Stomach smooth muscle (tissue), 2 donors: ENCODE results near the gene PSEN1.

ENCODE experiments used
- H3K27ac ChIP-seq: one replicate; pipeline ENCODE4 v1.7.0; 2013; ENCODE audit warnings: mild to moderate bottlenecking, low read length, inconsistent platforms
- H3K27me3 ChIP-seq, 2 donors: one replicate each; pipeline ENCODE4 v1.7.0; 2013; ENCODE audit warnings: low read length in 2 of 2; ENCODE audit not compliant: insufficient read depth in 2 of 2, control insufficient read depth in 1 of 2
- H3K36me3 ChIP-seq, 2 donors: one replicate each; pipeline ENCODE4 v1.7.0; 2013; ENCODE audit warnings: low read length in 2 of 2; ENCODE audit not compliant: control insufficient read depth in 2 of 2, insufficient read depth in 2 of 2
- H3K4me1 ChIP-seq: one replicate; pipeline ENCODE4 v1.7.0; 2013; ENCODE audit warnings: low read length; ENCODE audit not compliant: control insufficient read depth, insufficient read depth
- H3K4me3 ChIP-seq, 2 donors: one replicate each; pipeline ENCODE4 v1.7.0; 2013; ENCODE audit warnings: low read length in 2 of 2
- H3K9ac ChIP-seq, 2 donors: one replicate each; pipeline ENCODE4 v1.7.0; 2013; ENCODE audit warnings: low read length in 2 of 2, mild to moderate bottlenecking in 1 of 2
- H3K9me3 ChIP-seq, 2 donors: one replicate each; pipeline ENCODE4 v1.7.0; 2013; ENCODE audit warnings: low read length in 2 of 2; ENCODE audit not compliant: control insufficient read depth in 2 of 2
- donor health status: healthy.
- donor health status: Pancreatic carcinoma.

PSEN1 gene

DNA sequence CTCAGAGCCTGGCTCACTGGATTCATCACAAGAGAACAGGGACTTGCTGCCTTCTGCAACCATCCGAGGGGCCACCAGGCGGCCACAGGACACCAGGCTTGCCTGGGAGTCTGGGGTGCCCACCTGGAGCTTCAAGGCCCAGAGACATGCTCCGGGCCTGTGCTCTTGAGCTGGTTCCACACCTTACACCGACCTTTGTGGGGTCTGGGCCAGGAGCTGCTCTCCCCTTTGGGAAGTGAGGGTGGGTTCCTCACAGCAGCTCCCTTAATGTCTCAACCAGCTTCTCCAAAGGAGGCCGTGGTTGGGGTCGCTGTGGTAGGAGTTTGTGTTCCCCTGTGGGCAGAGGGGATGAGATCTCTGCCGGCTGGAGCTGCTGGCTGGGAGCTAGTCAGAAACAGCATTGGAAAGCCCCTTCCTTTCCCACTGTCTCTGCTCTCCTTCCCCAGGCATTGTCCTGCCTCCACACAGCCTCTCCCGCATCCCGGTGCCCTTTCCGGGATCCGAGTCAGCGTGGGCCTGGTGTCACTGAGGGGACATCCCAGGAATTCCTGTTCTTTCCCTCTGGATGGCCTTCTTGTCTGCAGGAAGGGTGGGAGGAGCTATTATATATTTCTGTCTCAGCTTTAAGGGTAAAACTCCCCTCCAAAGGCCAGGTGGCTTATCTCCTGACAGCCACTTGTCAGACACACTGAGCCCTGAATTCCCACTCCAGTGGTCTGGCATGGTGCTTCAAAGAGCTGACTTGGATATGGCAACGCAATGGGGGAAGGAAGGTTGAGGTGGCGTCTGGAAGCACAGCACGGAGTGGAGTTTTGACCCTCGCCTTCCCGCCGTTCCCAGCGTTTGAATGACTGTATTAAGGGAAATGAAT is 95.9 kb downstream of the PSEN1 start:
- no peak overlapping the region for H3K27ac ChIP-seq
- peaks cover 0 to 2% of the 10 kb centered on the region in 2 donors for H3K27me3 ChIP-seq

DNA sequence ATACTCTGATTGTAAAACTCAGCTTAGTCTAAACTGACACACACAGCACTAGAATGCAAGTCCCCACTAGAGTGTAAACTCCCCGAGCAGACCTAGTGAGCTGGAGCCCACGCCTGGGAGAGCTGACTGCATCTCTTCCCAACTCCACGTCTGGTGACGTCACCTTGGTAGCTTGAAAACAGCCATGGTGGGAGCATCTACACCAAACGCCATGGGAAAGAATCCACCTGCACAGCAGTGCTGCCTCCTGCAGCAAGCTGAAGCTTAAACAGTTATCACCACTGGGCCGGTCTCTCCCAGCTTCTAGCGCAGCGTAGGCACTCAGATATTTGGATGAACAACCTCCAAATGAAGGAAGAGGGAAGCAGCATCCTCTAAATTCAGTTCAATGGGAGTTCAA is 96.7 kb downstream of the PSEN1 start:
- H3K9me3 ChIP-seq, result no peaks in the 10 kb centered on the region
- no peak overlapping the region for H3K27ac ChIP-seq
- H3K36me3 ChIP-seq, result no peaks in the 10 kb centered on the region
- peaks cover 36% of the 10 kb centered on the region for H3K4me1 ChIP-seq
- peaks cover 2 to 4% of the 10 kb centered on the region in 2 donors for H3K27me3 ChIP-seq
- no peak overlapping the region for H3K4me3 ChIP-seq
- H3K9ac ChIP-seq, result no peak overlapping the region

More for the DNA sequence above, 95.9 kb downstream of the PSEN1 start:
- Histone ChIP-seq H3K9me3 (no peaks in the 10 kb centered on the region), H3K4me3 (no peak overlapping the region), H3K36me3 (no peaks in the 10 kb centered on the region), H3K9ac (no peak overlapping the region), H3K4me1 (peaks cover 33% of the 10 kb centered on the region)

DNA sequence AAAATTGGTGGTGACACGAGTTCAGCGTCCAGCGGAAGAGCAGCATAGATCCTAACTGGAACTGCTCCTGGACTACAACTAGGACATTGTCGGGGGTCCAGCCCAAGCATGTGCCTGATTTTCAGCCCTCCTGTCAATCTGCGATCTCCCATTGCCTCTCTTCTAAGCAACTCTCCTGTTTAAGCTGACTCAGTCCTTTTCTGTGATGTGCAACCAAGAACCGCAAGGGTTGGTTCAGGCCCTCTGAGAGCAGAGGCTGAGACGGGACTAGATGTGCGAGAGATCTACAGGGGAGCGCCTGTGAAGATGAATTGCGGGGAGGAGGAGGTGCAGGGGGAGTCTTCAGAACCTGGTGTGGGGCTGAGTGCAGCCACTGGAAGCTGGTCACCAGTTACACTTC is 97.3 kb downstream of the PSEN1 start:
- no peaks in the 10 kb centered on the region for H3K36me3 ChIP-seq
- H3K9me3 ChIP-seq, result no peaks in the 10 kb centered on the region
- no peak overlapping the region for H3K9ac ChIP-seq
- H3K4me1 ChIP-seq, result peaks cover 36% of the 10 kb centered on the region
- H3K4me3 ChIP-seq, result no peak overlapping the region
- H3K27me3 ChIP-seq, result peaks cover 2 to 4% of the 10 kb centered on the region in 2 donors
- H3K27ac ChIP-seq, result no peak overlapping the region

DNA sequence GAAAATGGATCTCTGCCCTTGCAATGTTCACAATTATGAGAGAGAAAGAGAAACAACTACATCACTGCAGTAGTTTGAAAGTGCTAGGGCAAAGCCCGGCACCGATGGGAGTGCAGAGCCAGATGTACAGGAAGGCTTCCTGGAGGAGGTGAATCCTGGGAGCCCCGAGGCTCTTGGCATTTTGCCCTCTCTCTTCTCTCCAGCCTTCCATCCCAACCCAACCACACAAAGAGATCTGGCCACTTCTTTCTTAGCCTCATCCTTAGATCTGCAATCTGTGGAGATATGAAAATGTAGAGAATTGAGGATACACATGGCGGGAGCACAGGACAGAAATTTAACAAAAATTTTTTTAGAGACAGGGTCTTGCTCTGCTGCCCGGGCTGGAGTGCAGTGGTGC is 97.7 kb downstream of the PSEN1 start:
- Histone ChIP-seq H3K9ac (no peak overlapping the region), H3K27me3 (peaks cover 2 to 4% of the 10 kb centered on the region in 2 donors), H3K4me3 (no peak overlapping the region), H3K4me1 (peaks cover 35% of the 10 kb centered on the region), H3K27ac (no peak overlapping the region), H3K36me3 (no peaks in the 10 kb centered on the region), H3K9me3 (no peaks in the 10 kb centered on the region)

DNA sequence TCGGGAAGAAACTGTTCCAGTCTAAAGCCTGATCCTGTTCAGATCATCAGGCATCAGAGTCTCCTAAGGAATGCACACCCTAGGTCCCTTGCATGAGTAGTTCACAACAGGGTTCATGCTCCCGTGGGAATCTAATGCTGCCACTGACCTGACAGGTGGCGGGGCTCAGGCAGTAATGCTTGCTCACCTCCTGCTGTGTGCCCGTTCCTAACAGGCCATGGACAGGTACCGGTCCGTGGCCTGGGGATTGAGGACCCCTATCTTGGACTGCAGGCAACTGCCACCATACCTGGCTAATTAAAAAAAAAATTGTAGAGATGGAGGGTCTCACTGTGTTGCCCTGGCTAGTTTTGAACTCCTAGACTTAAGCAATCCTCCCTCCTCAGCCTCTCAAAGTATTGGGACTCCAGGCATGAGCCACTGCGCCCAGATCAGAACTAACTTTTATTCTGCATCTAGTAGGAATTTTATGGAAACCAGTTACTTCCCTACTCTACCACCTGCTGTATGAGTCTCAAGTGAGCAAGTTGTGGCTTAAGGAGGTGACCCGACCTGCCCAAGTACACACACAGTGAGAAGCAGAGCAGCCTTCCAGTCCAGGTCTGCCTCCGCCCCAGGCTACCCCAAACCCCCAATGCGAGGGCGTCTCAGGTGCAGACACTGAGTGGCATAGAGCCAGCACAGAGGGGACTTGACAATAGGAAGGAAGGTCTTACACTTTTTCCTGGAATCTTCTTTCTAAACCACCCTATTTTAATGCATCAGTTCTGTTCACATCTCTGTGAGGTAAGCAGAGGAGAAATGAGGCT is 98.5 kb downstream of the PSEN1 start:
- no peak overlapping the region for H3K4me3 ChIP-seq
- H3K27ac ChIP-seq, result no peak overlapping the region
- H3K36me3 ChIP-seq, result no peaks in the 10 kb centered on the region
- H3K9me3 ChIP-seq, result no peaks in the 10 kb centered on the region
- peaks cover 2 to 4% of the 10 kb centered on the region in 2 donors for H3K27me3 ChIP-seq
- H3K4me1 ChIP-seq, result peaks cover 40% of the 10 kb centered on the region
- no peak overlapping the region for H3K9ac ChIP-seq

DNA sequence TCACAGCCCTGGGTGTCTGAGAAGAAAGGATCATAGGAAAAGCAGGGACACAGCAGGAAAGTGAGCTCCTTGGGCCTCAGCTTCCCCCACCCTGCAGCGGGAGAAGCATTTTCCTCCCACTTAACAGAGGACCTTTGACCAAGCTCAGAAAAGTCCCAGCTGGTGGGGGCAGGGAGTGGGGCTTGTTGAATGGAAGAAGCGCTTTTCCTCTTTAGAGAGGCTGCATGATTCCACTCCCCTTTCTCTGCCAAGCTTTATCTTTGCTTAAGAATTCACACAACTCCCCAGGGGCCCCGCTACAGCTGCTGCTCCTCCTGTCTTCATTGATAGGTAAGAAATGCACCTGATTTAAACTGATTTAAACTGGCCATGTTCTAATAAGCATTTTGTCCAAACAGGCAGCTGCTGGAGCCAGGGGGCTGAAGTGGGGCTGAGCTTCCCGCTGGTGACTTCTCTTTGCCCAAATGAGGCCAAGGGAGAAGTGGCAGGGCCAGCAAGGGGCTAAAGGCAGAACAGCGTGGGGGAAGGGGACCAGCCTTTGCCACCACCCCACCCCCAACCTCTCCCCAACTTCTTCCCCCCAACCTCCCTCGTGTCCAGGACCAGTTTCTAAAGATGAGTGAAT is 99.3 kb downstream of the PSEN1 start:
- Histone ChIP-seq H3K36me3 (no peaks in the 10 kb centered on the region), H3K27me3 (peaks cover 2 to 4% of the 10 kb centered on the region in 2 donors), H3K4me1 (peaks cover 49% of the 10 kb centered on the region), H3K9ac (no peak overlapping the region), H3K4me3 (no peak overlapping the region), H3K9me3 (no peaks in the 10 kb centered on the region), H3K27ac (no peak overlapping the region)

DNA sequence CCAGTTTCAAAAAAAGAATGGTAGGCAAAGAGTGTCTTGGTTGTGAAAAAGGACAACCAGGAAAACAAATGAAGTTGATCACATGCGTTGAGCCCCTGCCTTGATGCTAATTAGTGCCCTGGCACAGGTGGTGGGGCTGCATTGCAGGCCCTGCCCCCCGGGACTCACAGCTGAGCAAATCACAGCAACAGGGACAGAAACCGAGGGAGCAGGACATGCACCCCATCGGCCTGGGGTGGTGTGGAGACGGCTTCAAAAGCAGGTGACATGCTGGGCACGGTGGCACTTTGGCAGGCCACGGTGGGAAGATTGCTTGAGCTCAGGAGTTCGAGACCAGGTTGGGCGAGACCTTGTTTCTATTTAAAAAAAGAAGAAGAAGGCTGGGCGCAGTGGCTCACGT is 99.8 kb downstream of the PSEN1 start:
- peaks cover 2 to 4% of the 10 kb centered on the region in 2 donors for H3K27me3 ChIP-seq
- H3K4me3 ChIP-seq, result no peak overlapping the region
- H3K9ac ChIP-seq, result no peak overlapping the region
- no peaks in the 10 kb centered on the region for H3K36me3 ChIP-seq
- peaks cover 53% of the 10 kb centered on the region for H3K4me1 ChIP-seq
- H3K9me3 ChIP-seq, result no peaks in the 10 kb centered on the region
- no peak overlapping the region for H3K27ac ChIP-seq

DNA sequence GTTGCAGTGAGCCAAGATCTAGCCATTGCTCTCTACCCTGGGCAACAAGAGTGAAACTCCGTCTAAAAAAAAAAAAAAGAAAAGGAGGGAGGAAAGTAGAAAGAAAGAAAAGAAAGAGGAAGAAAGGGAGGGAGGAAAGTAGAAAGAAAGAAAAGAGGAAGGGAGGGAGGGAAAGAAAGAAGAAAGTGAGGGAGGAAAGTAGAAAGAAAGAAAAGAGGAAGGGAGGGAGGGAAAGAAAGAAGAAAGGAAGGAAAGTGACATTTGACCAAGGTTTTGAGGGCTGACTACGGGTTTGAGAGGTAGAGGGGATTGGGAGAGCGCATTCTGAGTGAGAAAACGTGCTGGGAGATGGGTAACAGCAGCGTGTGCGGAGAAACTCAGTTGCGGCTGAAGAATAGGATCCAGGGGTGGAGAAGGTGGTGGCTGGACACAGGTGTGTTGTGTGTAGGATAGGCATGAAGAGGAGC is 100.5 kb downstream of the PSEN1 start:
- no peaks in the 10 kb centered on the region for H3K9me3 ChIP-seq
- peak overlapping the region; percentile 46 to 73 for H3K4me3 ChIP-seq
- peaks cover 2 to 4% of the 10 kb centered on the region in 2 donors for H3K27me3 ChIP-seq
- no peak overlapping the region for H3K27ac ChIP-seq
- peaks cover 59% of the 10 kb centered on the region for H3K4me1 ChIP-seq
- no peak overlapping the region for H3K9ac ChIP-seq
- no peaks in the 10 kb centered on the region for H3K36me3 ChIP-seq

DNA sequence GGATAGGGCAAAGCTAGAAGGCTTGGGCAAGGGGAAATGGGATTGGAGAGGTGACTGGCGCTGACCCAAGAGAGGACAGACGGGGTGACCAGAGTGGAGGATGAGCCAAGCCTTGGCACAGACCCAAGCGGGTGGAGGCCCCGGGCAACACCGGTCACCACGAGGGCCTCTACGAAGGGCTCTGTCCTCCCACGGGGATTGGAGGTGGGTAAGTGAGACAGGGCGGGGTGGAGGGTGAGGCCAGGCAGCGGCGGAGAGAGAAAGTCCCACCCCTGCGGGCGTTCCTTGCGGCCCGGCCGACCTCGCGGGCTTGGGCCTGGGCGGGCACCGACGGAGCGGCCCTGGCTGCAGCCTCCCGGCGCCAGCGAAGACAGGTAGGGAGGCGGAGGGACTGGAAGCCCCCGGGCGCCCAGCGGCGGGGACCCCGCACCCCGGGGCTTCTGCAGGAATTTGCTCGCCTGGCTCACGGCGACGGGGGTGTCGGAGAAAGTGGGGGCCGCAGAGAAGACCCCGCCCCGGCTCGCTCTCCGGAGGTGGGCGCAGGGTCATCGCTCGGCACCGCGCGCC is 101.0 kb downstream of the PSEN1 start, which contains the start of gene PAPLN:
TSS of gene PAPLN (plus strand) at position 288 of the 567 bp plus-strand sequence. CDS start 2,273 bp downstream, outside the sequence.
- Histone ChIP-seq H3K4me1 (peaks cover 62% of the 10 kb centered on the region), H3K27ac (peak within 1 kb of the TSS; percentile 55), H3K9ac (peak within 1 kb of the TSS; percentile 12 to 62), H3K27me3 (peaks cover 2 to 4% of the 10 kb centered on the region in 2 donors), H3K36me3 (no peaks in the 10 kb centered on the region), H3K9me3 (no peaks in the 10 kb centered on the region), H3K4me3 (peak within 1 kb of the TSS; percentile 46 to 73)

DNA sequence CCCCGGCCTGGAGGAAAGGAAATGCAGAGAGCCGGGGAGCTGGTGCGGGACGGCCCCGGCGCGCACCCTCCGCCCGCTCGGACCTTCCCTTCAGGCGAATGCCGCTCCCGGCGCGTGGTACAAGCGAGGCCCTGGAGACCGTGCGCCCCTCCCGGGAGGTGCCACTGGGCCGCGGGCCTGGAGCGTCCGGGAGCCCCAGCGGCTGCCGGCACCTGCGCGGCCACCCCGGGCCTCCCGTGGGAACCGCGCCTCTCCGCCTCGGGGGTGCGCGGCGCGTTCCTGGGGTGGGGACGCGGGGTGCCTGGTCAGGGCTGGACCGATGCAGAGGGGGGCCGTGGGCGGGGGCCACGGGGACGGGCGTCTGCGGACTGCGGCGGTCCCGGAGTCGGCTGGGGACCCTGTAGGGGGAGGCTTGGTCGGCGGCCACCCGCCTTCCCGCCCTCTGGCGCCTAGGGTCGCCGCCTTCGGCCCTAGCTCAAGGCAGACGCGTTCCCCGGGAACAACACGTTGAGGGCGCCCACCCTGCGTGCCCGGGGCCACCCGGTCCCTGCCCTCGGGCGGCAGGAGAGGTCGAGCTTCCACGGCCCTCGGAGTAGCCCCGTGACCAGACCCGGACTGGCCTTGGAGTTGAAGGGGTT is 101.6 kb downstream of the PSEN1 start:
- no peaks in the 10 kb centered on the region for H3K36me3 ChIP-seq
- H3K4me1 ChIP-seq, result peaks cover 59% of the 10 kb centered on the region
- H3K27ac ChIP-seq, result peak overlapping the region; percentile 55
- H3K4me3 ChIP-seq, result peak overlapping the region; percentile 12 to 73
- H3K27me3 ChIP-seq, result peaks cover 2 to 4% of the 10 kb centered on the region in 2 donors
- H3K9ac ChIP-seq, result peak overlapping the region; percentile 12 to 62
- H3K9me3 ChIP-seq, result no peaks in the 10 kb centered on the region
